Measurements from ENCODE around the gene JMJD7.

The JMJD7 gene

DNA sequence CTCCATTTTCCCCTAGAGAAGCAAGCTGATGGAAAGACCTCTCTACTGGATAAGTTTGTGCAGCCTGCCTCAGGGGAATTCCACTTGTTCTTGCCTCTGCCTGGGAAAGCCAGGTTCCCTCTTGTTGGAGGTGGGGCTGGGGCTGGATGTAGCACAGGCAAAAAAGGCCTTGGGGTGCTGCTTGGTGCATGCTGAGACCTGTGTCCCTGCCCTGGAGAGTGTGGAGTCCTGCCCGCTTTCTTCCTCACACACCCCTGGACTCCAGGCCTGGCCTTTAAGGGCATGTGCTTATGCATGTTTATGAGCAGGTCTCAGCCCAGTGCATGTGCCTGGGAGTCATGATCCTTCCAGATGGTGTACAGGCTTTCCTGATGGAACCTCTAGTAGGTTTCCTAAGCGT is 23.5 kb upstream of the JMJD7 start:
- Histone ChIP-seq H3K4me1 (ENCODE audit: control insufficient read depth, low read length) (peaks cover 3% of the 10 kb centered on the region), H4K20me1 (ENCODE audit: control insufficient read depth, insufficient read depth, low read depth, low read length) (no peaks in the 10 kb centered on the region), H3K9me2 (replicated peaks; ENCODE audit: control insufficient read depth, low read length) (no peaks in the 10 kb centered on the region), H3K36me3 (ENCODE audit: control insufficient read depth, low read length) (no peaks in the 10 kb centered on the region), H3K27ac (ENCODE audit: low read depth, low read length) (no peak overlapping the region), H3K9me3 (ENCODE audit: control insufficient read depth, insufficient read depth, low read length) (no peaks in the 10 kb centered on the region), H3K79me2 (ENCODE audit: control insufficient read depth, low read length) (no peaks in the 10 kb centered on the region), H3K4me3 (ENCODE audit: low read length) (no peak overlapping the region), H3F3A (ENCODE audit: control insufficient read depth, insufficient read depth) (no peaks in the 10 kb centered on the region), H3K27me3 (ENCODE audit: control insufficient read depth, low read length) (no peaks in the 10 kb centered on the region), H3K4me2 (ENCODE audit: low read length) (no peak overlapping the region)
- no peak for TF ChIP-seq EZH2phosphoT487 (IDR thresholded peaks at IDR 0.05; ENCODE audit: borderline replicate concordance, low read length)
- TF ChIP-seq, protein P1, sequence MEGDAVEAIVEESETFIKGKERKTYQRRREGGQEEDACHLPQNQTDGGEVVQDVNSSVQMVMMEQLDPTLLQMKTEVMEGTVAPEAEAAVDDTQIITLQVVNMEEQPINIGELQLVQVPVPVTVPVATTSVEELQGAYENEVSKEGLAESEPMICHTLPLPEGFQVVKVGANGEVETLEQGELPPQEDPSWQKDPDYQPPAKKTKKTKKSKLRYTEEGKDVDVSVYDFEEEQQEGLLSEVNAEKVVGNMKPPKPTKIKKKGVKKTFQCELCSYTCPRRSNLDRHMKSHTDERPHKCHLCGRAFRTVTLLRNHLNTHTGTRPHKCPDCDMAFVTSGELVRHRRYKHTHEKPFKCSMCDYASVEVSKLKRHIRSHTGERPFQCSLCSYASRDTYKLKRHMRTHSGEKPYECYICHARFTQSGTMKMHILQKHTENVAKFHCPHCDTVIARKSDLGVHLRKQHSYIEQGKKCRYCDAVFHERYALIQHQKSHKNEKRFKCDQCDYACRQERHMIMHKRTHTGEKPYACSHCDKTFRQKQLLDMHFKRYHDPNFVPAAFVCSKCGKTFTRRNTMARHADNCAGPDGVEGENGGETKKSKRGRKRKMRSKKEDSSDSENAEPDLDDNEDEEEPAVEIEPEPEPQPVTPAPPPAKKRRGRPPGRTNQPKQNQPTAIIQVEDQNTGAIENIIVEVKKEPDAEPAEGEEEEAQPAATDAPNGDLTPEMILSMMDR (IDR thresholded peaks at IDR 0.05; ENCODE audit: low read depth, low read length, poor library complexity, severe bottlenecking): no peak

DNA sequence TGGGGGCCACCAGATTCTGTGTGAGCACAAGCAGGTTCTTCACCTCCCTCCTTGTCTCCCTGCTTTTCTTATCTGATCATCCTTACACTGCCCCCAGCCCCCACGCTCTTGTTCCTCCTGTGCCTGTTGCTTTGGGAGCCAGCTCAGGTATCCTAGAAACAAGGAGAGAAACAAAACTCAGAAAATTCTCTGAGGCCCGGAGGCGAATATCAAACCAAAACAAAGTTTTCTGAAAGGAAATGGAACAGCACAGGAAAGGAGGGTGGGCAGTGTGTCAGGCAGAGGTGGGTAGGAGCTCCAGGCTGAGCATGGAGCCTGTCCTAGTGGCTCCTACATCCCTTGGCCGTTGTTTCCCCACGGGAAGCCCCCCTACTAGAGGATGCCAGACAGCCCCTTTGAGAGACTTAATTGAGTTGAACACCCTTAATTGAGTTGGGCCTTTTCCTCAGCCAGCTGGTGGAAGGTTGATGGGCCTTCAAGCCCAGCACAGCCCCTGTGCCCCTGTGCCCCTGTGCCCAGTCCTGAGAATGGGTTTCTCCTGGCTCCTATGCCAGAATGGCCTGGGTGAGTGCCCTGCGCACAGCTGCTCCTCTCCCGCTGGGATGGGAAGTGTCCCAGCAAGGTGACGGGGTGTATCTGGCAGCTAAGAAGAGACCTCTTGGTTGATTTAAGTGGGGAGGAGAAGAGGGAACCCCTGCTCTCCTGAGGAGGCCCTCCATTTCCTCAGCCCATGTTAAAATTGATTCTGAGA is 22.8 kb upstream of the JMJD7 start:
- H3K79me2 ChIP-seq (ENCODE audit: control insufficient read depth, low read length): no peaks in the 10 kb centered on the region
- H3K4me2 ChIP-seq (ENCODE audit: low read length): no peak overlapping the region
- no peaks in the 10 kb centered on the region for H4K20me1 ChIP-seq (ENCODE audit: control insufficient read depth, insufficient read depth, low read depth, low read length)
- no peaks in the 10 kb centered on the region for H3K36me3 ChIP-seq (ENCODE audit: control insufficient read depth, low read length)
- no peaks in the 10 kb centered on the region for H3K9me2 ChIP-seq (replicated peaks; ENCODE audit: control insufficient read depth, low read length)
- no peaks in the 10 kb centered on the region for H3F3A ChIP-seq (ENCODE audit: control insufficient read depth, insufficient read depth)
- TF ChIP-seq, protein P1 (IDR thresholded peaks at IDR 0.05; ENCODE audit: low read depth, low read length, poor library complexity, severe bottlenecking): no peak
- no peak for TF ChIP-seq EZH2phosphoT487 (IDR thresholded peaks at IDR 0.05; ENCODE audit: borderline replicate concordance, low read length)
- no peaks in the 10 kb centered on the region for H3K27me3 ChIP-seq (ENCODE audit: control insufficient read depth, low read length)
- H3K4me1 ChIP-seq (ENCODE audit: control insufficient read depth, low read length): peaks cover 11% of the 10 kb centered on the region
- H3K27ac ChIP-seq (ENCODE audit: low read depth, low read length): no peak overlapping the region
- H3K4me3 ChIP-seq (ENCODE audit: low read length): no peak overlapping the region
- H3K9me3 ChIP-seq (ENCODE audit: control insufficient read depth, insufficient read depth, low read length): no peaks in the 10 kb centered on the region

DNA sequence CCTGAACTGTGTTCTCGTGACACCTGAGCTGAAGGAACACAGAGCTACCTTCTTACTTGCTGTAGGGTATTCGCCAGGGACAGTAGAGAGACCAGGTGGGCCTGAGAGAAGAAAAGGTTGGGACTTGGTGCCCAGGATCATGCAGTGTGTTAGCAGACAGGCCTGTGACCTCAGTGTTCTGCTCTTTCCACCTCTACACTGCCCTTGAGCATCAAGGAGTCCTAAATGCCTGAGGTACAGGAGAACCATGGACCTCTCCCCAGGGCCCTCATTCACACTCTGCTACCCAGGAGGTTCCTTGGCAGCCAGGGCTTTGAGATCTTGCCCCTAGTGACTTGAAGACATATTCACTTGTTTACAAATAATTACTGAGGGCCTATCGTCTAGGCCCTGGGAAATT is 22.2 kb upstream of the JMJD7 start:
- no peaks in the 10 kb centered on the region for H3K9me3 ChIP-seq (ENCODE audit: control insufficient read depth, insufficient read depth, low read length)
- no peaks in the 10 kb centered on the region for H3K79me2 ChIP-seq (ENCODE audit: control insufficient read depth, low read length)
- TF ChIP-seq, protein P1 (IDR thresholded peaks at IDR 0.05; ENCODE audit: low read depth, low read length, poor library complexity, severe bottlenecking): no peak
- no peak for TF ChIP-seq EZH2phosphoT487 (IDR thresholded peaks at IDR 0.05; ENCODE audit: borderline replicate concordance, low read length)
- H3K36me3 ChIP-seq (ENCODE audit: control insufficient read depth, low read length): no peaks in the 10 kb centered on the region
- H3K9me2 ChIP-seq (replicated peaks; ENCODE audit: control insufficient read depth, low read length): no peaks in the 10 kb centered on the region
- no peak overlapping the region for H3K4me3 ChIP-seq (ENCODE audit: low read length)
- H3K4me2 ChIP-seq (ENCODE audit: low read length): no peak overlapping the region
- no peaks in the 10 kb centered on the region for H4K20me1 ChIP-seq (ENCODE audit: control insufficient read depth, insufficient read depth, low read depth, low read length)
- H3F3A ChIP-seq (ENCODE audit: control insufficient read depth, insufficient read depth): no peaks in the 10 kb centered on the region
- peaks cover 14% of the 10 kb centered on the region for H3K4me1 ChIP-seq (ENCODE audit: control insufficient read depth, low read length)
- no peak overlapping the region for H3K27ac ChIP-seq (ENCODE audit: low read depth, low read length)
- H3K27me3 ChIP-seq (ENCODE audit: control insufficient read depth, low read length): no peaks in the 10 kb centered on the region

All from DOHH2 (cell line).